T-helper 9 cell (primary cell): Measurements from ENCODE around the gene SYTL2.

Experiments
- DNase-seq: peaks from one replicate; pipeline ENCODE4 v3.0.0-alpha.2; 2020

The SYTL2 gene

DNA sequence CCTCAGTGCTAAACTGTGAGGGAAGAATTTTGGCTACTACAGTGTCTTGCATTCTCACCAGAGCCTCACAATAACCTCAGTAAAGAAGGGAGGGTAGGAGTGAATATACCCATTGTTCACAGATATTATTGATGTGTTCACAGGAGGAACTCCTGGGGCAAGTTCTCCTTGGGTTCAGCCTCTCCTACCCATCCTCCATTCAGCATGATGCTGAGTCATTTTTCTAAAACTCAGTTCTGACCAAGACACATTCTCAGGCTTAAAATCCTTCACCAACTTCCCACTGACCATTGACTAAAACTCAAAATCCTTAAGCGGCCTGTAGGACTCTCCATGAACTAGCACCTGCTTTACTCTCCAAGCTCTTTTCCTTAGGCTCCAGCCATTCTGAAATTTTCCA is 48.7 kb downstream of the SYTL2 start:
- no peak for DNase-seq

DNA sequence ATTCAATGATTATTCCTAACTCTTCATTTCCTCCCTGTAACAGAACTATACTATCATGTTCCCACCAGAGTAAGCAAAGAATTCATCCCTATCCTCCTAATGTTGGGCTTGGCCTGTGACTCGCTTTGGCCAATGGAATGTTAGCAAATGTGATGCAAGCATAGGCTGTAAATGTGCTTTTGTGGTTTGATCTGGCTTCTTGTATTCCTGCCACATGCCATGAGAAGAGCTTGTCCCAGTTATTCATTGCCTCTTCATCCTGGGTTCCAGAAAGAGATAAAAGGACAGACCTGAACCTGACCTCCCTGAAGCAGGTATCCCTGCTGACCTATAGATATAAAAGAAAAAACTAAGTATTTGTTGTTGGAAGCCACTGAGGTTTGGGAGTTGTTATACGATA is 51.0 kb downstream of the SYTL2 start:
- no peak for DNase-seq

DNA sequence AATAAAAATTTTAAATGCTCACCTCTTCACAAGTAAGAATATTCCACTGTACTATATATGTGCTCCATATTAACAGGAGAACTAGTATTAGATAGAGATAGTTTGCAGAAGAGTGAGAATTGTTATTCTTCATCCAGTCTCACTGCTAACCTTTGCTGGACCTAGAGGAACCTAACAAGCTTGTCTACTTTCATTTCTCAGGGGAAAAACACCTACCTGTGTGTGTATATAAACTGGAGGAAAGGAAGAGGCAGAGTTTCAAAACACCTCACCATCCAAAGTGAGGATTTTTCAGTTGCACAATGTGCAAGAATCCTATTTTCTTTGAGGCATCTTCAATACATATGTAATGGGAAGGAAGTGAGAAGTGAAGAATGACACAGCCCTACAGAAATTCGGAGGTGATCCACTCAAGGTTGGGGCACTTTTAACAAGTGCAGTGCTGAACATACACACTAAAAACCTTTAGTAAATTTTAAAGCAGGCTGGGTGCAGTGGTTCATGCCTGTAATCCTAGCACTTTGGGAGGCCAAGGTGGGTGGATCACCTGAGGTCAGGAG is 52.4 kb downstream of the SYTL2 start:
- DNase-seq, result no peak

DNA sequence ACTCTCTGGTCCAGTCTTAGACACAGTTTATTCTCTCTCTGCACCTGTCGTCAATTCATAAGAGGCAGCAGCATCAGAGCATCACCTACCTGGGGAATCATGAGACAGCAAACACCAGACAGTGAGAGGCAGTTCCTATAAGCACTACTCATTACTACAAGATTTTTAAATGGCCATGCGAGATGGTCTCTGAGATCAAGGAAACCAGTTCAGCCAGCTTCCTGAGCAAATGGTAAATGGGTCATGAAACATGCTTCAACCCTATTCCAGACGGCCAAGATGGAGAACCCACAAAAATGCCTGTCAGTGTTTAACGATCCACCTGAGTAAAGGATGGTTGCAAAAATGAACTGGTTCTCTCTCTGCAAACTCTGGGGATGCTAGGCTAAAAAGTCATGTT is 52.9 kb downstream of the SYTL2 start:
- DNase-seq, result no peak

DNA sequence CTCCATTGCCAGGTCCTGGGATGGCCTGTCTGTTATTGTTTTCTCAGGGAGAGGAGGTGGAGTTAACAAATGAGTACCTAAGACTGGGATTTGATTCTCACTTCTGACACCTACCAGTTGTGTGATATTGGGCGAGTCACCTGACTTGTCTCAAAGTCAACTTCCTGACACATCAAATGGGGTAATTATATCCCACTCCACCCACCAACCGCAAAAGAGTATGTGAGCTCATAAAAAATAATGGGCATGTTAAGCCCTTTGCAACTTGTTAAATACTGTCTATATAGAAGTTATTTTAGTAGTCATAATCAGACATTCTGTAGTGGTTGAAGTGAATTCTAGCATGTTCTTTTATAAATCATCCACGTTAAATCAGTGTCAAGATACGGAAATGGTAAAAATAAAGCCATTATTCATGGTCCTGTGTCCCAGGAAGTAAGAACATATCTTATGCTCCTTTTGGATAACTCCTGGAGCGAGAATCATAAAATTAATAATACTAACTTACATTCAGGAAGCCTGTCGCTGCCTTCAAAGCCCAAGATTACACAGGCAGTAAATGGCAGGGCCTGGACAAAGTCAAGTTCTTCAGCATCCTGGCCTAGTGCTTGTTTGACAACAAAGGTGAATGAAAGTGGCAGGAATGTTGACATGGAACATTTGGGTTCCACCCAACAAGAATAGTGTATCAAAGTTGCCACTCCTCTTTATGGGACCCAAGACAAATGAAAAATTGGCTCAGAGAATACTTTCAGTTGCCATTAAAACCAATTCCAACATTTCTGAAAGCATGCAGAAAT is 54.3 kb downstream of the SYTL2 start:
- DNase-seq, result peak; percentile 20

DNA sequence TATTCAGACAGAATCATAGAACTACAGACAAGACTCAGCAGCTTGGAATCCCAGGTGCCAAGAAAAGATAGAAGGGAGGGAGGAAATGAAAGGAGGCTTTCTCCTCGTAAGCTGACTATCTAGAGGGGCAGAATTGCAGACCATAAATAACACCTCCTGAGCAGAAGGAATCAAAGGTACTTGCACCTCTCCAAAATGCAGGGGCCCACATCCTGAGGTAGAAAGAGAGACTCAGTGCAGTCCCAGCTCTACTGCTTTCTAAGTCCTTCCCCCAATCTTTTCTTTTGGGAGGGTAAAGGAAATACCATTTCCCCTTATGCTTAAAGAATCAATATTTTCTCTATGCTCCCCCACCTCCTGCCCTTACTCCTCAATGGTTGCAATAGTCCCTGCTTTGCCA is 55.2 kb downstream of the SYTL2 start:
- DNase-seq, result no peak

DNA sequence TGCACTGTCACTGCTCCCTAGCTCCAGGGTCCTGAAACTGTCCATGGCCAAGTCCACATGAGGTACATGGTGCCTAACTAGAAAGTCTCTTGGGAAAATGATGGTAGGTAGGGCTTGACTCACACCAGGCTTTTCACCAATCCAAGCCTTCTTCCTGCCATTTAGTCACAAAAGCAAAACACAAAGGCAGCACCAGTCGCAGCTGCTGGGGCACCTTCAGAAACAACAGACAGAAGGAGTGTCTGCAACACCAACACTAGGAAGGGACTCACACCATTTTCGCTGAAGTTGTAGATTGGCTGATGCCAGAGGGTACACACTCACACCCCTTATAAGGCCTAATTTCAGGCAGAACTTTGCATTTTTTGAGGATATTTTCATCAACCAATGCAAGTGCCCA is 55.7 kb downstream of the SYTL2 start:
- DNase-seq, result no peak

DNA sequence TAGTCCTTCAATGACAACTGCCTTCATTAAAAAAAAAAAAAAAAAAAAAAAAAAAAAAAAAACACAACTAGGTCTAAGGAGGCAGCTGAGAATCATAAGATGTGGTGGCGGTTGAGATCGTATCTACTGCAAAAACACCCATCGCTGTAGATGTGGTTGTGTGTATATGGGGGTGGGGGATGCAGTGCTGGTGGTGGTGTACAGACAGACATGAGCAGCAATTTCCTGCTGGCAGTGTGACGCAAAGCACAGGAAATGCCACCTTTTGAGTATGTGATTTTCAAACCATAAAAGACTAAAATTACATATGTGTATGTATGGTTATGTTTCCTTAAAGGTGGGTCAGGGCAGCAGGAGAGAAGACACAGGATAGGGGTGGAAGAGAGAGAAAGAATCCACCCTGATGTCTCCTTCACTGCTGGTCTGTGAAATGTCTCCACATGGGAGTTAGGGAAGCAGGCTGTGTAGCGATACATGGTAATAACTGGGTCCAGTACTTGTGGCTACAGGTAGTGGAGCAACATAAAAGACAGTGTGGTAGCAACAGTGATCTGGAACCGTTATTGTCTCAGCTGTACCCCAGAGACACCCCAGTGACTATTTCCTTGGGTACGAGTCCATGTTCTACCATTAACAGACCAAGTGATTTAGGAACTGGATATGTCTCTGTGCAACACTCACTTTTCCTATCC is 57.9 kb downstream of the SYTL2 start:
- peak; percentile 80 for DNase-seq

DNA sequence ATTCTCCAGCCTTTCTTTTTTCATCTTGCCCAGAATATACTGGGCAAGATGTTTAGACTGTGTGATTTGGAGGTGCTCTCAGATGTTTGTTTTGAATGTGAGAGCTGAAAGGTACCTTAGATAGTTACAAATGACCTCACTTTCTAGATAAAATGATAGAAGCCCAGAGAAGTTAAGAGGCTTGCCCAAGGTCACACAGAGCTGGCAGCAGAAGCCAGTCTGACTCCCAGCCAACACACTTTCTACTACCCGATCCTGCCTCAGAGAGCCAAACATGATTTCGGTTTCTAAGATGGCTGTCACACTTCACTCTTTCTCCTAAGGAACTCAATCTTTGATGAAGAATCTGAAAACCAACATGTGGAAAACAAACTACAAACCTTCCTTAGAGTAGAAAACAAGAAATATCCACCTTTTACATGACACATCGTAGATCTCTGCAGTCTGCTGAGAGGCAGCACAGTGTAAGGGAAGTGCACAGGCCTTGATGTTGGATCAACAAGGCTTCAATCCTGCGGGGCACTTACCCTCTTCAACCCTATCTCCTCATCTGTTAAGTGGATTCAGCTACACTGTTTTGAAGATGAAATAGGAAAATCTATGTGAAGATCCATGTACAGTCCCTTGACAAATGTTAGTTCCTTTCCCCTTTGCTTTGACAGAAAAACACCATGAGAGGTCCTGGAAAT is 58.6 kb downstream of the SYTL2 start:
- peak; percentile 10 for DNase-seq

DNA sequence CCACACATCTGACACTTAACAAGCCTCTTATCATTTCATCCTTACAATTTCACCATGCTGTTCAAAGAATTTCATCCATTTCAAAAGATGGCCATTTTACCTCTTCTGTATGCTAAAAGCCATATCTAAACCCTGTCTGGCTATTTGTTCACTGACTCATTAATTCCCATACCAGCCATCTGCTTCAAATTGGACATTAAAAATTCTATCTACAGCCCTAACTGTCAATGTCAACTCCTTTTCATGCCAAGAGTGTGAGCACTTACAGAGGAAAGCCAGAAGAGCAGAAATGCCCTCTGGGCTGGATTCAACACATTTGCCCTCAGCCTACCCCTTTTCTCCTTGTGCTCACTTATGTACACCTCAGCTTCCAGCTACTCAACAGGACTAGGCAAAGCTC is 59.2 kb downstream of the SYTL2 start:
- no peak for DNase-seq

DNA sequence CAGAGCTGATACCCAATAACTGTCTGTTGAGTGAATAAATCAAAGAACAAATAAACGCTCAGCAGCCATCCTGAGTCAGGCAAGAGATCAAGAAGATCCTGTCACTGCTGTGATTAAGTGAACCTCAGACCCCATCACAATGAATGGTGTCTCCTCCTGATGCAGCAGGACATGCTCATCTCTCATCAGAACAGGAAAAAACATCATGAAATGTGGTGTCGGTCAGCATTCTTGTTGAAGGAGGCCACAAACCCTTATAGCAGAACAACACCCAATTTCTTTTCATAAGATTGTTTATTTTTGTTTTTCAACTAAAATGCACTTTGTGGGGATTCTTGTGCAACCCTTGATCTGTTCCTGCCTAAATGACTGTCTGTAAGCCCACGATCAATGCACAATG is 60.3 kb downstream of the SYTL2 start:
- DNase-seq, result no peak

DNA sequence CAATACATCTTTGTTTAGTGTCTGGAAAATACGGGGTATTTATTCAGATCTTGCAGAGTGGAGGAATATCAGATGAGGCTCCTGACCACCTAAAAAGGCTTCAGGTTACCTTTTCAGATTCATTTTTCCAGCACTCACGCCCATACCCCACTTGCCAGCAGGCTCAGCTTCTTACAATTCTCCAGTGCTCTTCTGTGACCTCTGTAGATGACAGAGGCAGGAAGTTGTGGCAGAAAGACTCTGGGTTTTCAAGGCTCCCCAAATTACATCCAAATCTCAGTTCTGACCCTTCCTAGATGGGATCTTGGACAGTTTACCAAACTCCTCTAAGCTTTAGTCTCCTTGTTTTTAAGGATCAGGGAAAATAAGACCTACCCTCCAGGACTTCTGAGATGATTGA is 61.1 kb downstream of the SYTL2 start:
- DNase-seq, result no peak

DNA sequence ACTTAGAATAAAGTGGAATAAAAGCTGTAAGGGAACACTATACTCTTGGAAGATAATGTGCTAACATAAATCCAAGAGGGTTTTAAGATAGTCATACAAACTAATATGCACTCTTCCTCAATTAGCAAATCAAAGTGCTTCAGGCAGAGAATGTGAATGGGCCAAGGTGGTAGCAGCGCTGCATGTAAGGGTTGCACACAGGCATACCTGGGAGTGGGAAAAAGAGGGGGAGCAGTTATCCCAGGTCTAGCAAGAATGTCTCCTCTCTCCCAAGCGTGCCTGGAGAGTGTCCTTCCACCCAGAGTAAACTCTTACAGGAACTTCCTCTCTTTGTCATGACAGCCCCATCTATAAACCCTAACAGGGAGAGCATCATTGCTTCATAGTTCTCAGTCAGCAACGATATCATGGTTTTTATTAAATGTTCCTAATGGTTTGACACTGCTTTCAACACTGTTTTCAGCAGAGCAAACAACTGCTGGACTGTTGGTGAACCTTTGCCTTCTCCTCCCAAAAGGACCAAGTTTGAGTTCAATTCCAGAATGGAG is 61.6 kb downstream of the SYTL2 start:
- no peak for DNase-seq

DNA sequence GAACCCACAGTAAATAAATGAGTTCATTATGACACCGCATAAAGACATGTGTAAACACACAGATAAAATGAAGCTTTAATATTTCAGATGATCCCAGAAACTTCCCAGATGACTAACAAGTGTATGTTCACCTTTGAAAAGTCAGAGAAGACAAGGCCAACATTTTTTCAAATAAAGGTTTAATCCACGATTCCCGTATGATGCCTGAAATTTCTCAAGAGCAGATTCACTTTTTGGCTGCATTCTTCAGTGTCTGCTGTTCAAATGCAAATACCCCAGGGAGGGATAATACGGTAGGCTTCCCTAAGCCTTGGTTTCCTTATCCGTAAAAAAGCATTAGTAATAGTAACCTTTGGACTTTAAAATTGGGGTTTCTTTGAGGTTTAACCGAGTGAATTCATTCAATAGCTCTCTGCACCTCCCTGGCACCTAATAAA is 62.5 kb downstream of the SYTL2 start:
- DNase-seq, result no peak

DNA sequence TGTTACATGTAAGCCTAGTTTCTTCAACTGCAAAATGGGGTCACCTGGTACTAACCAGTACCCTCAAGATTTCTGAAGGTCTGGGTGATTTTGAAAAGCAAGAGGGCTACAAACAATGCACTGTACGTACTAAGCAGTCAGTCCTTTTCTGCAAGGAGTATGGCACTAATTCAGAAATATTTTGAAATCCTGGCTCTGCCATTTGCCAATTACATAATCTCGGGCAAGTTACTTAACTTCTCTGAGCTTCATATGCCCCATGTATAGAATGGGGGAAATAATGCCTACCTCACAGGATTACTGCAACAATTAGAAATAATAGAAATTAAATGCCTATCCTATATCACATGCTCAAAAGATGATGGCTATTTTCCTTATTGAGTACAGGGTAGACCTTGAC is 64.3 kb downstream of the SYTL2 start:
- DNase-seq, result no peak

DNA sequence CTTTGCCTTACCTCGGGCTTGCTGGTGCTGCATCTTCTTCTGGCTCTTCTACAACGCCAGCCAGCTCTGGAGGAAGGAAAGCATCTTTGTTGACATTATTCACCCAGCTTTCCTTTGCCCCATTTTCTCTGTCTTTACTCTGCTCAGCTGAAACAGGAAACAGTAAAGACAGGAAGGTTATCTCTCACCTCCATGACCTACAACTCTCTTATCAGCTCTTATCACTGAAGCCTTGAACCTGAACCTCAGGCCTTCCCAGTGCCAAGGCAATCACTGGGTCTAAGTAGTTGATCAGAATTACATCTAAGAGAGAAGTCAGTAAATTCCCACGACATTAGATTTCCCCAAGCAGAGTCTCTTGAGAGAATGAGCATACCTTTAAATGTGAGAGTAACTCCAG is 65.3 kb downstream of the SYTL2 start:
- DNase-seq, result no peak

DNA sequence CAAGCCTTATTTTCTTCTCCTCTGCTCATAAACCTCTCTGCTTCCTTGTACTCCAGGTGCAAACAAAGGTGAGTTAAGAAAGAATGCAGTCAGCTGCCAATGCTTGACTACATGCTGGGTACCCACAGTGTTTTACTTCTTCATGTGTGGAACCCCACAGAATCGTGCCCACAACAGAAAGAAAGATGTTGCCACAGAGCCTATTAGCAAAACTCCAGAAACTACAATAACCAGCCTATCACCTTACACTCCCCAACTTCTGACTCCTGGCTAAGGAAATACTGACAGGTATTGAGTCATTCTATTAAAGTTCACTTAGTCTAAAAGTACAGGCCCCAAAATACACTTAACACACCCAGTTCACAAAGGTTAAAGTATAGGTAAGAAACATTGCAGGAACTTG is 68.1 kb downstream of the SYTL2 start:
- DNase-seq, result no peak

DNA sequence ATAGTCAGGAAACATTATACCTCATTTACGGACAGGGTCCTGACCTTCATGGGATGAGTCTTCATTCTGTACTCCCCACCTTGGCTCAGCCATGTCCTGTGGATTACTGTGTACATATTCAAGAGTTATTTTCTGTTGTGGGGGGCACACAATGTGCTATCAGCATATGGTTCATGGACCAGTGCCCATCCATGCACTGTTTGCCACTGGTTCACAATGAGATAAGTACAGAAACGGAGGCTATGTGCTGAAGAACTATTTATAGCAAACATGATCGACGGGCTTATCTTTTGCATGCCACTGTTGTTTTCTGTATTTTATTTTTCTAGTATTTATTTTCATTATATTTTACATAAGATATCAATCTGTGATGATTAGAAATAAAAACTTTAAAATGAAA is 68.6 kb downstream of the SYTL2 start:
- DNase-seq, result no peak

DNA sequence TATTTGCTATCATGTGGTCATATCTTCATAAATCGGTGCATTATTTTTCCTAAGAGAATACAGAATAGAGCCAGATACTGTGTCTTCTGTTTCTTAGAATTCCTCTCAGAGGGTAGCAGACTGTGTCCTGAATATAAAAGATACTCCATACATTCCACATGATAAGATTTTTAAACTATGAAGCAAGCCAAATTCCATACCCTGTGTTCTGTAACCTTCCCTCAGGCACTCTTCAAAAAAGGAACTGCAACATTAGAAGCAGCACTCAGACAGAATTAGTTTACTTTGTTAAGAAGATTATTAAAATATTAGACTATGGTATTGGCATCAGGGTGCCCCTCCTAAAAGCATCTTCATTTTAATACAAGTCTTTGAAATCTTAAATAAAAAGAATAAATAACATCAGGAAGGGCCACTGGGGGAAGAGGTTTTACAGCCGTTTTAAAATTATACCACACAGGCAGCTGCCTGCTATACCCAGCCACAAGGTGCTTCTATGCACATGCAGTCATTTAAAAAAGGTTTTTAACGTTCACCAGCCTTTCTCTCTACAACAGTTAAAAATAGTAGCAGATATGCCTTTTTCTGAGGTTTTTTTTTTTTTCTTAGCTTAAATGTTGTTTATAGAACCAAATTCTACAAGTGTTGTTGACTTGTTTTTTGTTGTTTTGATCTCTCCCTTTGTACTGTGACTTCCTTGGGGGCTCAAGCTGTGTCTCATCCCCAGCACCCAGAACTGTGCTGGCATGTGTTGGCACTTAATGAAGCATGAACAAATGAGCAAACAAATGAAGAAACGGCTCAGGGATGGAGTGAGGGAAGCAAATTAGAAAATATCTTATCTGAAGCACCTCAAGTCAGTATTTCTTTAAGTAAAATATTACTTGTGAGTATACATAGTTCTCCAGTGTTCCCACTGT is 70.2 kb downstream of the SYTL2 start:
- no peak for DNase-seq

DNA sequence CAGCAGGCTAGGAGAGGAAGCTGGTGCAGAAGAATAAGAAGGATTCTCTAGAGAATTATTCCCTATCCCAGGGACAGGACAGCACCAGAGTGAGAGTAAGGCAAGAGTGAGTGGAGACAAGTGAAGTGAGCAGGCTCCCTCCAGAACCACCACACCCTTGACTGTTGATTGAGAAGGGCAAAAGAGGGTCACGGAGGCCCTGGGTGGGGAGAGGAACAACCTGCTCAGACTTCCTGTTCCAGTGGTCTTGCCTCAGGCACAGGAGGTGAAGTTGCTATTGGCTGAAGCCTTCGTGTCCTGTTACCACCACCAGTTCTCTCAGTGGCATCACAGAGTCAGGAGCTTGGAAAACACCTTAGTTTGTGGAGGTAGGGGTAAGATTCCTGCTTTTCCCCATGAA is 73.2 kb downstream of the SYTL2 start:
- no peak for DNase-seq

DNA sequence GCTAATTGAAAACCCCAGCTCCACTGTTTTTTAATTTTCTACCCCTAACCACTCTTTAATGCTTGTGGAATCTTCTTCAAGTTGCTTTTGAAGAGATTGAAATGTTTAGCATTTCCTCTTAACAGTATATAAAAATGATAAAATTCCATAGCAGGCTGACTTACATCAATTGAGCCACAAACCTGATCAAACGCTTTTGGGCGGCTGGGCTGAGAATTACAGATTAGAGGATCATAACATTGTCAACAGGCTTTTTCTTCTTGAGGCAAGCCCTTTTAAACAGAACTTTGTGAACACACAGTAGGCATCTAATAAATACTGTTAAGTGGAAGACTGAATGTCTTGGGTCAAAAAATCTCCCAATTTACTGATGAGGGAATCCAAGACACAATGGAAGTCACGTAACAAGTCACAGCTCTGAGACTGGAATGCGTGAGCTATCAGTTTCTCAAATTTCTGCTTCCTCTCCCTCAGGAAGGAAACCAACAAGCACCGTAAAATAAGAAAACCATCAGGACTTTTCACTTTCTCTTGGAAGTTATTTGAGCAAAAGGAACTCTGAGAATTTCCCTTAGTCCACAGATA is 75.0 kb downstream of the SYTL2 start:
- DNase-seq, result no peak

DNA sequence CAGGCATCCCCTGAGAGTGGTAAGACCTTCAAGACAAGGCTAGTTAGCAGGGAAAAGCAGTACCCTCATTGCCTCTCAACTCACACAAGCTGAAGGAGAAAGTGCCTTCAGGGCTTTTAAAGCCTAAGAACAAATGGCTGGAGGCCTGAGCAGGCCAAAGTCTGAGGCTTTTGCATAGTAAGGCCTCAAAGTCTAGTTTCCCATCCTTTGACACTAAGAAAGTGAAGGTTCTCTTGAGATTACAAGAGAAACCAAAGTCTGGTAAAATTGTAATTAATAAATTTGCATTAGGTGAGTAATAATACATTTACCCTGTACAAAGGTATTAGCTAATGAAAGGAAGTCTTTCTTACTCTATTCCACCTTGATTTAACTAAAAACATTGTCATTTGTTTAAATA is 78.0 kb downstream of the SYTL2 start:
- no peak for DNase-seq
